ENCODE results near the gene CAMKK1.

Gene CAMKK1

DNA sequence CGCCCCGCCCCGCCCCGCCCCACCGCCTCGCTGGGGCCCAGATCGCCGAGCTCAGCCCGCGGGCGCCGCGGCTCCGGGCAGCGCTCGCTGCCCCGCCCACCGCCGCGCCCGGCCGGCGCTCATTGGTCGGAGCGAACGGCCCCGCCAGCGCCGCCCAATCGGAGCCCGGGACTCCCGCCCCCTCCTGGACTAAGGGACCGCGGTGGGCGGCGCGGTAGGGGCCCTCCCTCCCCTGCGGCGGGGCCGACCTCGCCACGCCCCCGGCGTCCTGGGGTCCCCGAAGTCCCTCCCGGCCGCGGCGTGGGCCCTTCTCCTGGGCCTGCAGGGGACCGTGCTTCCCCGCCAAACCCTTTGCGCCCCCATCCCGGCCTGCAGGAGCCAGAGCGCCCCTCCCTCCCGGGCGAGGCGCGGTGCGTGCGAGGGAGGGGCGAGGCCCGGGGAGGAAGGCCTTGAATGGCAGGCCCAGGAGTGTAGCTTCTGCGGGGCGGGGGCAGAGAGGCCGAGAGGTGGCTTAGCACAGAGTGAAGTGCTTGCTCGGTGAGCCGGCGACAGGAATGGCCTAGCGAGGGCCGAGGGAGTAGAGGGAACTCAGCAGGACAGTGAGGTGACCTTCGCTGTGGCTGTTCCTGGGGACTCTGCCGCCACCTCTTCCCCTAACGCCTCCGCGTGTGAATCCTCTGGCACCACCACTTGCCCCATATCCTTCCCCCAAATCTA is at the start of gene CAMKK1:
Gene CAMKK1 (minus strand): TSS at position 51 of the 717 bp plus-strand sequence. CDS start 7,366 bp downstream, outside the sequence.
- DNase-seq, result peak; percentile 87

DNA sequence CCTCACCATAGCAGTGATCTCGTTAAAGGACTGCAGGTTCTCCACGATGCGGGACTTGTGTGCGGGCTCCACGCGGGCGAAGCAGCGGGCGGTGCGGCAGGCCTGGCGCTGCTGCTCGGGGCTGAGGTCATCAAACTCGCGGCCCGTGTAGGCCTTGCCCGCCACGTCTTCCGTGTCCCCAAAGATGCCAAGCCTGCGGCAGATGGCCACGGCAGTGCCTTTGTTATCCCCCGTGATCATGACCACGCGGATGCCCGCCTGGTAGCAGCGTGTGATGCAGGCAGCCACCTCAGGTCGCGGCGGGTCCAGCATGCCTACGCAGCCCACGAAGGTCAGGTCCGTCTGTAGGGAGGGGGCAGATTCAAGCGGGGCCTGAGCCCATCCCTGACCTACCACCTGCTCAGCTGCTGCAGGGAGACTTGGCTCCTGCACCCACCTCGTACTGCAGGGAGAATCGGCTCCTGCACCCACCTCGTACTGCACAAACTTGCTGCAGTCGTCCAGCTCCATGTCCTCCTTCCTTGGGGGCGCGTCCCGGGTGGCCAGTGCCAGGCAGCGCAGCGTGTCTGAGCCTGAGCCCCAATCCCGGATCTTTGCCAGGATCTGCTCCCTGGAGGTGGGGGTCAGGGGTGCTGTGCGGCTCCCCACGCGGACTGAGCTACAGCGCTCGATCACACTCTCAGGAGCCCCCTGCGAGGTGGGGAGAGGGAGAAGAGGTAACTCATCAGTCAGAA is 48.3 kb upstream of the CAMKK1 start:
- no peak for DNase-seq

DNA sequence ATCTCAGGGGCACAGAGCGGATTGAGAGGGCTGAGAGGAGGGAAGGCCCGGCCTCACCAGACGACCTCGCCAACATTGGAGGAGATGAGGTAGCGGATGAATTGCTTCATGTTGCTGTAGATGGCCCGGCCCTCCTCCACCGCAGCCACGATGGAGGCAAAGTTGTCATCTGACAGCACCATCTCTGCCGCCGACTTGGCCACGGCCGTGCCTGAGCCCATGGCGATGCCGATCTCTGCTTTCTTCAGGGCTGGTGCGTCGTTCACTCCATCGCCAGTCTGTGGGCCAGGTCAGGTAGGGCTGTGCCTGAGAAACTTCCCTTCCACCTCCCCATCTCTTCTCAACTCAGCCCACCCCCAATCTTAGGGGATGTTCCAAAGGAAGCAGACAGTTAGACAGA is 44.5 kb upstream of the CAMKK1 start:
- no peak for DNase-seq

DNA sequence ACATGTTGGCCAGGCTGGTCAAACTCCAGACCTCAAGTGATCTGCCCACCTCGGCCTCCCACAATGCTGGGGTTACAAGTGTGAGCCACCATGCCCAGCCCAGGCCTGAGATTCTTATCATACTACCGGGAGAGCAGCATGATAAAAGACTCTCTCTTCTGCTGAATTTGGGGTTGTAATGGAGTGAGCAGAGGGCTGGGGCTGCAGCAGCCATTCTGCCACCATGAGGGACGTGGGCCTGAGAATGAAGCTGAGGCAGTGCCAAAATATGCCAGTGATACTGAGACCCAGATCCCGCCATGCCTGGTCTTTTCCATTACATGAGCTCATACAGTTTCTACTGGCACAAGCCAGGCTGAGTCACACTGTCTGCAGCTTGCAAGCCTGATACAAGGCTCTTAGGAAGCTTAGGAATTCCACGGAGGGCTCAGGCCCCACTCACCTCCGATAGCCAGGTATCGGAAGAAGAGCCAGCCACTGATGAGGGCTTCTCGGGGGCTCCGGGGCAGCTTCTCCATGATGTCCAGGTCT is 43.0 kb upstream of the CAMKK1 start:
- DNase-seq, result no peak

DNA sequence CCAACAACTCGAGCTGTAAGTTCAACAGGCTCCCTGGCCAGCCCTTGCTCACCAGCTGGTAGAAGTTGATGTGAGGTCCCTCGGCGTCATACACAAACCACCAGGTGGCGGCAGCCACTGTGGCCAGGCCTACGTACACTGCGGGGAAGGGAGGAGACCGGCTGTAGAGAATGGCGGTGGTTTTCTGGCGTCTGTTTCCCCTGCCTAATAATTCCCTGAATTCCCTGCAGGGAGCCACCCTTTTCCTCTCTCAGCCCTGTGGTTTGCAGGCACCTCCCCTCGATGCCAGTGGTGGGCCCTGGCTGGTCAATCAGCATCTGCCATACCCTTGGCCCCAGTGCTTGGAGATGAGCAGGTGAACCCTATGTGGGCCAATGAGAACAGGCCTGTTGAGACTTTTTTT is 42.3 kb upstream of the CAMKK1 start:
- DNase-seq, result peak; percentile 24

DNA sequence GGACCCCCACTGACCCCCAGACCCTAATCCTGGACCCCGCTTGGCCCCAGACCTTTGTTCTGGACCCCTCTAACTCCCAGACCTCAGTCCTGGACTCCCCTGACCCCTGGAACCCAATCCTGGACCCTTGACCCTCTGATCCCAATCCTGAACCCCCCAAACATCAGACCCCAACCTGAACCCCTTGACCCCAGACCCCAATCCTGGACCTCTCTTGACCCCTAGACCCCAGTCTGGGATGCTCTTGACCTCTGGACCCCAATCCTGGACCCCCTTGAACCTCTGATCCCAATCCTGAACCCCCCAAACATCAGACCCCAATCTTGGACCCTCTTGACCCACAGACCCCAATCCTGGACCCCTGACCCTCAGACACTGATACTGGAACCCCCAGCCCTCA is 36.9 kb upstream of the CAMKK1 start:
- DNase-seq, result no peak

DNA sequence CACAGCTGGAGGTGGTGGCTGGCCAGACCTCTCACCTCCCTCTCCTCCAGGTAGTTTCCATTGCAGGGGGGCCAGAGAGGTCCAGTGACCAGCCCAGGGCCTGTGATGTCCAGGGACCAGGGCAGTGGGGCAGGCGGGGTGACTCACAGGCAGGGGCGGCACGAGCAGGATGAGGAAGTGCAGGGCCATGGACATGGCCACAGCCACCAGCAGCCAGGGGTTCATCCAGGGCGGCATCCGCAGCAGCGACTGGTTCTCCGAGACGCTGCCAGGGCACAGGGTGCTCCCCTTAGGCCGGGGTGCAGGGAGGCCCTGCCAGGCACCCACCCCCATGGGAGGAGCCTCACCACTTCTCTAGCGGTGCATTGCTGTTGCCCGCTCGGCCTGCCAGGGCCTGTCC is 36.3 kb upstream of the CAMKK1 start:
- DNase-seq, result no peak

DNA sequence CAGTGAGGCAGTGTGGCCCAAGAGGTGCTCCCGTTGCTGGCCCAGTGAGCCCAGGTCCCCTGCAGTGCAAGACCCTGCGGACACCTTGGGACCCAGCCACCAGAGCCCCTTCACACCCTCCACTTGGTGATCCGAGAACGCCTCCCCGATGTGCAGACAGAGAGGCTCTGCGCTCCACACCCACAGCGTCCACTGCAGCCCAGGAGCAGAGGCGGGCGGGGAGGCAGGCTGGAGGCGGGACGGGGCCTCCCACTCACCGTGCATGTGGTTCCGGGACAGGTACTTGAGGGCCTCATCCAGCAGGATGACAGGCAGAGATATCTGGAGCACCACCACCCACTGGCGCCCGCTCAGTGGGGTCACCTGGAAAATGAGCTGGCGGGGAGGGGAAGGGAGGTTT is 35.6 kb upstream of the CAMKK1 start:
- no peak for DNase-seq

DNA sequence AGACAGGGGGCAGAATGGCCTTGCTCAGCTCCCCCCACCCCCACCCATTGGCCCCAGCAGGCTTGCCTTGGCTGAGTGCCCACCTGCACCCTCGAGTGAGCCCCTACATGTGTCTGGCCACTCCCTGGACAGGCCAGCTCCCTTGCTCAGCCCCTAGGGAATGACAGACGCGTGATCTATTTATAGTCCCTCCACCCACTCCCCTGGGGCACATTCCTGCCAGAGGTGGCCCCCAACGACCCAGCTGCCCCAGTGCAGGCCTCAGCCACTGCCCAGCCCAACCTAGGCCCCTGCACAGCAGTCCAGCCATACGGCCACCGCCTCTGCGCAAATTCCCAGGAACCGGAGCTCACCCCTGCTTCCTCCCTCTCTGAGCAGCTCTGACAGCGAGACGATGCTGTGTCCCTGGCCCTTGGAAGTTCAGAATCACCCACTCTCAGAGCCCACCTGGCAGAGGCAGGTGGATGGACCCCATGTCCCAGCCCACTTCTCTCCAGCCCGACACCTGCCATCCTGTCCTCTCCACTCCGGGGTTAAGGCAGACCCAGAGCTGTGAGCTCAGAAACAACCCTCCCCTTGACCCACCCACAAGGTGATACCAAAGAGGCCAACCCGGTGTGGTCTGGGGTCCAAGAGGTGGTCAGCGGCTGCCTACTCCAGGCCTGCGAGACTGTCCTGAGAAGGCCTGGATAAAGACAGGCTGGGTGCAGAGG is 34.9 kb upstream of the CAMKK1 start:
- no peak for DNase-seq

DNA sequence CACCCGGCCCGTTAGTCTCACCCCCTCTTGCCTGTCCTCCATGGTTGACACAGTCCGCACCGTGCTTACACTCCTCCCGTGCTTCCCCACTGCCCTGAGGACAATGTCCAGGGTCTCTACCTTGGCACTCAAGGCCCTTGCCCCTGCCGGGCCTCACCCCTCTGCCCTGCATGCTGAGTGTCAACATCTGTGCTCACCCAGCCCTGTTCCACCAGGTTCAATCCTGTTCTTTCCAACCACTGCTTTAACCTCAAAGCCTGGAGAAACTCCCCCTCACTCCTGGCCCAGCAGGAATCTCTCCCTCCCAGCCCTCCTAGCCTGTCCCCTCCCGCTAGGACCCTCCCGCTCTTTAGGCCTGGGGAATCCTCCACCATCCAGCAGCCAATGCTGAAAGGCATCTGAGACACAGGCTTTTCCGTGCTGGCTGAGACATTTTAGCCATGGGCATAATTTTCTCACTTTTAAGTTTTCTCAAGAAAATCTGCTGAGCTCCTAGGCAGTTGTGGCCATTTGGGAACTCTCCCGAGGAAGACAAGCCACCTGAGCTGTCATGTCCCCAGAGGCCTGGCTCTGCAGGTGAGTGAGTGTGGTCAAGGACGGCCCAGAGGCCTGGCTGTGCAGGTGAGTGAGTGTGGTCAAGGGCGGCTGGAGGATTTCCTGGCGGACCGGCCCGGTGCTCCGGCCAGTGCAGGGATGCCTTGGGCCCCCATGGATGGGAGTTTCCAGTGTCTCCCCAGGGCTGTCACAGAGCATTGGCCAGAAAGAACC is 34.2 kb upstream of the CAMKK1 start:
- no peak for DNase-seq

DNA sequence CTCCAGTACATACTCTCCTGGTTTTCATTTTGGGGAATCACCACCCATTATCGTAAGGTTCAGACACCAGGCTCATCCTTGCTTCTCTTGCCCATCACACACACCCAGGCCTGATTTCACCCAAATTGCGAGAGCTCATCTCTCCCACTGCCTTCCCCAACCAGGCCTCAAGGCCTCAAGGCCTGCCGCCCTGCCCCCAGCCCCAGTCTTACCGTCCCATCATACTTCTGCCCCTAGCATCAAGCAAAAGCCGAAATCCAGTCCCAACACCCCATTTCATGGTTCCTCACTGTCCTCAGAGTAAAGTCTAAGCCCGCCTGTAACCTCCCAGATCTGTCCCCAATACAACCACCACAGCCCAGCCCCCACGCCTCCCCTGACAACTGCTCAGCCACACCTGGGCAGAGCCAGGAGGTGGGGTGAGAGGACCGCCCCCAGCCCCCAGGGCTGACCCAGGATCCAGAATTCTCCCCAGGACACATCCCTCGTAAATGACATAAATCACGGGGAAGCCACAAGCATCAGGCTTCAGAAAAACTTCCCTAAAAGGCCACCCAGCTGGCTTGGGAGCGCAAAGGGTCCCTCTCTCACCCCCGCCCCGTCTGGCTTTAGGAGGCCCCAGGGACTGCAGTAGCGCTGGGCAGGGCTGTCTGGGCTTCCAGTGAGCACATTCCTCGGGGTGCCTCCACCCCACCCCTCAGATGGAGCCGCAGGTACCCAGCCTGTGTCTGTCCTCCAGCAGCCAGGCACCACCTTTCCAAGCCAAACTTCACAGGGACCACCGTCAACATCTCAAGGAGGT is 33.0 kb upstream of the CAMKK1 start:
- no peak for DNase-seq

DNA sequence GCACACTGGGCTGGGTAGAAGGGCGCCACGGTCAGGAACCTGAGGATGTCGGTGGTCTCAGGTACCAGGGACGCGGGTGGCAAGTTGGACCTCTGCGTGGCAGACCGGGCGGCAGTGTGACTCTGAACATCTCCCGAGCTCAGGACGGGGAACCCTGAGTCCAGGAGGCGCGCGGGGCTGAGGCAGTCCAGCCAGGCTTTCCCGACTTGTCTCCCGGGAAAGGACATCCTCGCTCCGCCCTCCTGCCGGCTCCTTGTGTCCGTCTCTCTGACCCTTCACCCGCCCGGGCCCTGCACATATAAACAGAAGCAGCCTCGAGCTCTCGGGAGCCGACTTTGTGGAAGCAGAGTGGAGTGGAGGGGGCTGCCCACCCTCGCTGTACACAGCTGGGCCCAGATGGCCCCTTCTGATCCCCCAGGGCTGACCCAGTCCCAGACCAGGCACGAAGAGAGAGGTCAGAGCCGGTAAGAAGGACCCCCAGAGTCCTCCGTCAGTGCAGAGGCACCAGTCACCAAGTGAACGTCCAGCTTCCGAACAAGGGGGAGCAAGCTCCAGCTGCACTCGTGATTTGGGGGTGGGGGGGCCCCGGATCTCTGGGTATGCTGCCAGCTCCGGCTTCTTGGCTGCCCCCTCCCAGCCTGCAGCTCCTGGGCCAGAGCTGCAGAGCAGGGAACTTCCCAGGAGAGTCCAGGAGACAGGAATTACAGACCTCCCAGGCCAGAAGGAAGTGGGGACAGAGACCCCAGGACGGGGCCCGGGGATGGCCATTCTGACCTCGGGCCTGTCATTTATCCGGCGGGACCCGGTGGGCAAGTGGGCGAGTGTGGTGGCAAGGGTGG is 31.9 kb upstream of the CAMKK1 start:
- no peak for DNase-seq

DNA sequence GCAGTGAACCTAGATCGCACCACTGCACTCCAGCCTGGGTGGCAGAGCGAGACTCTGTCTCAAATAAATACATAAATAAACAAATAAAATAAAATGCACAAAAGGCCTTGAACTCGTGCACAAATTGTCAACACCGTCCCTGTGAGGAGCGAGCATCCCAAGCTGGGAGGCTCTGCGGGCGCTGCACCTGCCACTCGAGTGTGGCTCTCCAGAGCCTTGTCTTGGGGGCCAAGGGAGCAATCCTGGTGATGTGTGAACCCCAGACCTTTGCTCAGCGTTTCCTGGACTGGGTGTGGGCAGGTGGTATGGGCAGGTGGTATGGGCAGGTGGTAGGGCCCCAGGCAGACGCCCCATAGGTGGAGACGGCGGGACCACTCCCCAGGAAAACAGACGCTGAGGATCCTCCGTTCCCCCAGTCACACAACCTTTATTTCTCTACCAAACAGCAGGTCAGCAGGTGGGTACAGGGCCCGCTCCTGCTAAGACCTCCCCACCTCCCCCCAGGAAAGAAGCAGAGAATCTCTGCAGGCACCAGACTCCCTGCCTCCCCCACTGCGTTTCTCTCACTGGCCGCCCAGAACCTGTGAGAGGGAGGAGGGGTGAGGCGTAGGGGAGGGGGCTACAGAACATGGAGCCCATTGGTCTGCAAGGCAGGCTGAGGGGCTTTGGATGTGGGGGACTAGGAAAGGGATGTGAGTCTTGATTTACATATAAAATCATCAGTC is 30.8 kb upstream of the CAMKK1 start:
- no peak for DNase-seq

DNA sequence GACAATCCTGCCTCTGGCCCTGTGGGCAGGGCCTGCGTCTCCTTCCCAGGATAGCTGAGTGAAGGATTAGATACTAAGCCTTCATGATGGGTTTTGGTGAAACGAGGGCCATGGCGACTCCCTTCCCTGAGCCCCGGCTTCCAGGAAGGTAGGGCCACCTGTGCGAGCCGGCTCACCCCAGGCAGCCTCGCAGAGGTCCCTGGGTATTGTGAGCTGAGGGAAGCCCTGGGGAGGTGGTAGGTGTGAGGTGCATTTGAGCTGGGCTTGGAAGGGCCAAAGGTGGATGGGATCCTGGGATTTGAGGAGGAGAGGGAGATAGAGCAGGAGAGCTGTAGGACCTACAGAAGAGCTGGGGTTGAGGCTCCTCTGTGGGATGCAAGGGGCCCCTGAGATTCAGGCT is 29.9 kb upstream of the CAMKK1 start:
- DNase-seq, result no peak

DNA sequence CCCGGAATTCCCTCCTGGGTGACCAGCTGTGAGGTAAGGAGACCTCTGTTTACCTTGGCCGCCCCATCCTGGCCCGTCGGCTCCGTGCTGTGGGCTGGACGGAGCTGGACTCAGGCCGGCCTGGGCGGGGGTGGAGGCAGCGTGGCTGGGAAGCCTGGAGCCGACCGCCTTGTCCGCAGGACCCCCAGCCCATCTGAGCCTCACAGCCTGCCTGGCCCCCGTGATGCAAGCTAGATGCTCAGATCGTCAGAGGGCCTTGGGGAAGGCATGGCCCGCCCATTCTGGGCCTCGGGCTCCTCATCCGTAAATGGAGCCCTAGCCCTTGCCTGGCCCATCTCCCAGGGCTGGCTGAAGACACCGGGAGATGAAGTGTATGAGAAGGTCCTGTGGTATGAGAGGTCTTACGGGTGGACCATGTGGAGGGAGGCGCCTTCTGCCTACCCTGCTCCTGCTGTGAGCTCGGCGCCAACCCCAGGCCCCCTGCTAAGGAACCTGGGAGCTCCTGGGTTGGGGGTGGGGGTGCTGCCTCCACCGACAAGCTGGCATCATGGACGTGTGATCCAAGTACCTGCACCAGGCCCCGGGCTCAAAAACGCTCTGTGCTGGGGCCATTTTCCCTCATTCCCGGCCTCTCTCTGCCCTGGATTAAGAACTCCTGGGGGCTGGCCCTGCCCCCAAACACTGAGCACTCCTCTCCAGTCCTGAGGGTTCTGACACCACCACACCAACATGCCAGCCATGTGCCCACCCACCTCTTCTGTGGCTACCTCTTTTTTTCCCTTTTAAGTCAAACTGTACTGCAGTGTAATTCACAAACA is 28.9 kb upstream of the CAMKK1 start:
- no peak for DNase-seq

DNA sequence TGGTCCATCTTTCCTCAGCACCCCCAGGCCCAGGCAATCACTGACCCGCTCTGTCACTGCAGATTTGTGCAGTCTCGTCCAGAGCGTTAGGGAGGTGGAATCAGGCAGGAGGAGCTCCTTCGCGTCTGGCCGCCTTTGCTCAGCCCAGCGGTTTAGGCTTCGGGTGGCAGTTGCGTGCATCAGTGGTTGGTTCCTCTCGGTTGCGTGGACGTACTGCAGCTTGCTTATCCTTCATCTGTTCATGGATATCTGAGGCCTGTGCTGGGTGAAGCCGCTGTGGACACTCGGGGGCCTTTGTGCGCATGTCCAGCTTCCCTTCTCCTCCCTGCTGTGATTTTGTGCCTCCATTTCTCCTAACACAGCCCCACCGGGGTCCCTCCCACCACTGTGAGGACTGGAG is 28.2 kb upstream of the CAMKK1 start:
- no peak for DNase-seq

DNA sequence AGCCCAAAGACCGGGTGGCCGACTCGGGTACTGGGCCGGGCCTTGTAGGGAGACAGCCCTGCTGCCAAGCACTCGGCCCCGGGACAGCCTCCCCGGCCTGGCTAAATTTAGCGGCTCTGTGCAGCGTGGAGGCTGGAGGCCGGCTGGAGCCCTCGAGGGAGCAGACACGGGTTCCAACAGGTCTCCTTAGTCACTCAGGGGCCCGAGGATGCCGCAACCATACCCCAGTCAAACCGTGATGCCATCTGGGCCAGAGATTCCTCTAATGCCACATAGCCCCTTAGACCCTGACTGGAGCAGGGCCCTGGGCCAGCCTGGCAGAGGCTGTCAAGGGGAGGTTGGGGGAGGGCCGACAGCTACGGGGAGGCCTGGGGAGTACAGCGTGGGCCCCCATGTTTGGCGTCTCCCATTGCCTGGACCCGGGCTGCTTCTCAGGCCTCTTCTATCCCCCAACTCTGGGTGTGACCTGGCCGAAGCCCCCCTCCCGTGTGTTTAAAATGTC is 26.3 kb upstream of the CAMKK1 start:
- no peak for DNase-seq

DNA sequence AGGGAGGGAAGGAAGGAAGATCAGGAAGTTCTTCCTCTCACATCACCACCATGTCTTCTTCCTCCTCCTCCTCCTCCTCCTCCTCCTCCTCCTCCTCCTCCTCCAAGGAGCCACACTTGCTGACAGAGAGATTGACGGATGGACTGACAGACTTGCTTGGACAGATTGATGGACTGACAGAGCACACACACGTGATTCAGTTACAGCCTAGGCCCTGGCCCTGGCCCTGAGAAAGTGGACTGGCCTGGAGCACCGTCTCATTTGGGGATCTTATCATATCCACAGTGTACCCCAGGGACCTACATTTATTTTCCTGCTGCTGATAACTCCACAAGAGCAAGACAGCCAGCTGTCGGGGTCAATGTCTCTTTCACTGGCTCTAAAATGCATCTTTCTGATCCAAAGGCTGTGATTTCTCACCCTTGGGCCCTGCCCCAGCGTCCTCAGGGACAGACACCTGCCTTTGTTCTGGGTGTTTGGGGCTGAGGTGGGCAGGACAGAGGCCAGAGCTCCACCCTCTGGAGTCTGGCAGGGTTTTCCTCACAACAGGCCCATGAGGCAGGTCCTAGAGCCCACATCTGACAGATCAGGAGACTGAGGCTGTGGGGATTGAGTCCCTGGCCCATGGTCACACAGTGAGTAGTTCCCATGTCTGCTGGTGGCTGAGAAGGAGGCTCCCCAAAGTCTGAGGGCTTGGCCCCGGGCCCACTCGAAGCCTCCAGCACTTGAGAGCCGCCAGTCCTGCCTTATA is 25.7 kb upstream of the CAMKK1 start:
- DNase-seq, result no peak
